H9 (cell line): ENCODE measurements around the gene FMN1. TPM values are rescaled to one million over a fixed set of nuclear protein-coding genes. Genes with fewer than 3 reads are reported as not detected.

Source experiments
- DNase-seq: peaks from one replicate; pipeline ENCODE4 v3.0.0-alpha.2; 2017
- H2AFZ ChIP-seq: one replicate; pipeline ENCODE4 v1.6.1; 2013; ENCODE audit warnings: mild to moderate bottlenecking, low read length, control low read depth, moderate library complexity
- H2AK5ac ChIP-seq: 2 replicates; pipeline ENCODE4 v1.6.1; 2013; ENCODE audit warnings: low read length, control low read depth, mixed read lengths; ENCODE audit not compliant: insufficient read length
- H2BK120ac ChIP-seq: one replicate; pipeline ENCODE4 v1.6.1; 2013; ENCODE audit warnings: low read depth, mild to moderate bottlenecking, low read length, control low read depth, inconsistent platforms; ENCODE audit not compliant: poor library complexity, severe bottlenecking
- H2BK12ac ChIP-seq: 2 replicates; pipeline ENCODE4 v1.6.1; 2013; ENCODE audit warnings: low read length, control low read depth, mixed read lengths, low read depth; ENCODE audit not compliant: insufficient read length
- H2BK15ac ChIP-seq: 2 replicates; pipeline ENCODE4 v1.6.1; 2013; ENCODE audit warnings: low read depth, low read length, control low read depth
- H2BK20ac ChIP-seq: one replicate; pipeline ENCODE4 v1.6.1; 2013; ENCODE audit warnings: low read depth, mild to moderate bottlenecking, low read length, control low read depth, inconsistent platforms; ENCODE audit not compliant: poor library complexity, severe bottlenecking
- H2BK5ac ChIP-seq: 2 replicates; pipeline ENCODE4 v1.6.1; 2013; ENCODE audit warnings: low read length, control low read depth, mixed read lengths; ENCODE audit not compliant: insufficient read length
- H3K14ac ChIP-seq: 2 replicates; pipeline ENCODE4 v1.6.1; 2013; ENCODE audit warnings: low read length, control low read depth; ENCODE audit not compliant: insufficient read depth
- H3K18ac ChIP-seq: 2 replicates; pipeline ENCODE4 v1.6.1; 2013; ENCODE audit warnings: low read depth, mild to moderate bottlenecking, mixed read lengths, low read length, control low read depth; ENCODE audit not compliant: insufficient read length
- H3K23ac ChIP-seq: 2 replicates; pipeline ENCODE4 v1.6.1; 2013; ENCODE audit warnings: low read length, control low read depth, mixed read lengths, low read depth; ENCODE audit not compliant: insufficient read length
- H3K23me2 ChIP-seq: 2 replicates; pipeline ENCODE4 v1.6.1; 2013; ENCODE audit warnings: low read depth, mild to moderate bottlenecking, mixed read lengths, low read length, control low read depth; ENCODE audit not compliant: insufficient read length, poor library complexity, severe bottlenecking
- H3K27ac ChIP-seq: 2 replicates; pipeline ENCODE4 v1.5.1; 2013; ENCODE audit warnings: low read length, control low read depth, mixed read lengths, low read depth; ENCODE audit not compliant: insufficient read length
- H3K27me3 ChIP-seq: 2 replicates; pipeline ENCODE4 v1.6.1; 2013; ENCODE audit warnings: low read length, control low read depth, inconsistent platforms; ENCODE audit not compliant: insufficient read depth
- H3K4ac ChIP-seq: 2 replicates; pipeline ENCODE4 v1.6.1; 2013; ENCODE audit warnings: low read depth, mild to moderate bottlenecking, control low read depth, inconsistent platforms, low read length, moderate library complexity
- H3K4me1 ChIP-seq: 2 replicates; pipeline ENCODE4 v1.6.1; 2013; ENCODE audit warnings: low read length, control low read depth, inconsistent platforms; ENCODE audit not compliant: insufficient read depth
- H3K4me2 ChIP-seq: 2 replicates; pipeline ENCODE4 v1.6.1; 2013; ENCODE audit warnings: low read length, control low read depth, mixed read lengths; ENCODE audit not compliant: insufficient read length, insufficient read depth
- H3K56ac ChIP-seq: 2 replicates; pipeline ENCODE4 v1.6.1; 2013; ENCODE audit warnings: low read depth, mild to moderate bottlenecking, mixed read lengths, low read length, control low read depth; ENCODE audit not compliant: insufficient read length
- H3K79me1 ChIP-seq: 2 replicates; pipeline ENCODE4 v1.6.1; 2013; ENCODE audit warnings: low read depth, mild to moderate bottlenecking, moderate library complexity, low read length, control low read depth, inconsistent platforms; ENCODE audit not compliant: insufficient read depth, poor library complexity, severe bottlenecking
- H3K79me2 ChIP-seq: 2 replicates; pipeline ENCODE4 v1.6.1; 2013; ENCODE audit warnings: low read length, control low read depth, inconsistent platforms; ENCODE audit not compliant: insufficient read depth
- H3K9ac ChIP-seq: 2 replicates; pipeline ENCODE4 v1.6.1; 2013; ENCODE audit warnings: low read length, control low read depth, mixed read lengths; ENCODE audit not compliant: insufficient read length; ENCODE audit errors: extremely low read depth
- H3K9me3 ChIP-seq: one replicate; pipeline ENCODE4 v1.6.1; 2013; ENCODE audit warnings: low read depth, low read length, inconsistent platforms; ENCODE audit not compliant: control insufficient read depth
- H3T11ph ChIP-seq: one replicate; pipeline ENCODE4 v1.6.1; 2013; ENCODE audit warnings: mild to moderate bottlenecking, low read length, control low read depth, inconsistent platforms
- H4K20me1 ChIP-seq: one replicate; pipeline ENCODE4 v1.6.1; 2013; ENCODE audit not compliant: control insufficient read depth, insufficient read length, insufficient read depth
- H4K5ac ChIP-seq: 2 replicates; pipeline ENCODE4 v1.6.1; 2013; ENCODE audit warnings: low read depth, mild to moderate bottlenecking, mixed read lengths, low read length, control low read depth; ENCODE audit not compliant: insufficient read length
- H4K8ac ChIP-seq: replicated peaks from 2 replicates; pipeline ENCODE4 v1.6.1; 2013; ENCODE audit warnings: low read length, control low read depth, mixed read lengths, low read depth; ENCODE audit not compliant: insufficient read length
- H4K91ac ChIP-seq: 2 replicates; pipeline ENCODE4 v1.6.1; 2013; ENCODE audit warnings: low read depth, mild to moderate bottlenecking, moderate library complexity, mixed read lengths, low read length, control low read depth; ENCODE audit not compliant: insufficient read length
- H3K27ac Mint-ChIP-seq, 3 experiments: 2 replicates in 2 of 3; 3 replicates in 1 of 3; pipeline ENCODE4 v1.8.0; 2020 to 2021; ENCODE audit warnings: mixed read lengths in 3 of 3, mild to moderate bottlenecking in 1 of 3, moderate library complexity in 1 of 3
- H3K27me3 Mint-ChIP-seq: 2 replicates; pipeline ENCODE4 v1.8.0; 2021; ENCODE audit warnings: low read depth, mild to moderate bottlenecking, moderate library complexity, mixed read lengths
- H3K36me3 Mint-ChIP-seq, 3 experiments: 2 replicates in 2 of 3; 3 replicates in 1 of 3; pipeline ENCODE4 v1.8.0; 2020 to 2021; ENCODE audit warnings: low read depth in 3 of 3, mixed read lengths in 3 of 3; ENCODE audit not compliant: insufficient read depth in 1 of 3
- H3K4me1 Mint-ChIP-seq, 2 experiments: 2 replicates each; pipeline ENCODE4 v1.8.0; 2020; ENCODE audit warnings: mixed read lengths in 2 of 2
- H3K4me3 Mint-ChIP-seq, 2 experiments: 2 replicates in 1 of 2; 3 replicates in 1 of 2; pipeline ENCODE4 v1.8.0; 2020 to 2021; ENCODE audit warnings: mild to moderate bottlenecking in 2 of 2, mixed read lengths in 2 of 2, moderate library complexity in 1 of 2
- H3K9me3 Mint-ChIP-seq, 2 experiments: 2 replicates in 1 of 2; 3 replicates in 1 of 2; pipeline ENCODE4 v1.8.0; 2020; ENCODE audit warnings: mild to moderate bottlenecking in 2 of 2, mixed read lengths in 2 of 2, moderate library complexity in 1 of 2
- WGBS: extraction: QIAGEN DNeasy Blood & Tissue Kit; methylation state at CpG from one replicate; pipeline ENCODE4 v1.1.7; 2013; ENCODE audit warnings: missing lambda C conversion rate, low lambda C conversion rate, mixed read lengths; ENCODE audit not compliant: insufficient read length; ENCODE audit errors: extremely low coverage; 5-methylcytosine and 5-hydroxymethylcytosine counted together
- total RNA-seq: library from RNA; stranded (reverse); gene quantifications from 2 replicates; pipeline ENCODE4 v1.2.1, GENCODE V29; 2021
- TF ChIP-seq, protein P1 (sequence below): fragments of 200-600 bp; sonication (generic); conservative IDR thresholded peaks from 3 replicates; pipeline ENCODE4 v1.8.0; 2021; ENCODE audit warnings: antibody characterized with exemption, mild to moderate bottlenecking

FMN1 gene
- total RNA-seq, 1 experiment from 2014 or later, result 1.9 TPM

DNA sequence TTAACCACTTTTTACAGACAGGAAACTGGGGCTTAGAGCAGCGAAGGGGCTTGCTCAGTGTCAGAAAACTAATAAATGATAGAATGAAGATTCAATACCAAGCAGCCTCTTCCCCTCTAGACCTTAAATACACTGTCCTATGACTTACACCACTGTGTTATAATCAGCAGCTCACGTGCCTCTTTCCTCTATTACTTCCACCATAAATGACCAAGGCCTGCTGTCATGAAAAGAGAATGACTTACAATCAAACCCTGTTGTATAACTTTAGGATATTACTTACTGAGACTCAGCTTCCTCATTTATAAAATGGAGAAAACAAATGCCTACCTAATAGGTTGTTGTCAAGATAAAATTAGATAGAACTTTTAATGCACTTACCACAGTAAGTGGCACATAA lies 11.6 kb downstream of the FMN1 start:
- no peaks in the 10 kb centered on the region for H3K36me3 Mint-ChIP-seq
- no peak overlapping the region for H4K91ac ChIP-seq

More for the DNA sequence above, 11.6 kb downstream of the FMN1 start:
- Histone ChIP-seq H3K79me1 (no peaks in the 10 kb centered on the region), H2BK15ac (no peak overlapping the region), H3K56ac (no peak overlapping the region), H3K23ac (no peak overlapping the region), H2BK12ac (no peak overlapping the region), H3K79me2 (no peaks in the 10 kb centered on the region), H4K5ac (no peak overlapping the region), H3K9ac (no peak overlapping the region), H3K4ac (no peak overlapping the region), H3K27me3 (no peaks in the 10 kb centered on the region), H2BK120ac (no peak overlapping the region), H2BK5ac (no peak overlapping the region), H3K4me1 (no peaks in the 10 kb centered on the region; the same call in 1 of the 2 replicates), H4K20me1 (no peaks in the 10 kb centered on the region), H2AFZ (no peak overlapping the region), H3K27ac (no peak overlapping the region), H3K4me2 (no peak overlapping the region), H3T11ph (no peak overlapping the region), H2BK20ac (no peak overlapping the region), H3K23me2 (no peaks in the 10 kb centered on the region), H4K8ac (no peak overlapping the region), H3K14ac (no peak overlapping the region), H2AK5ac (no peak overlapping the region), H3K18ac (no peak overlapping the region), H3K9me3 (no peaks in the 10 kb centered on the region)
- Mint-ChIP-seq H3K4me1 (peaks cover 18 to 37% of the 10 kb centered on the region in 2 experiments), H3K4me3 (no peak overlapping the region), H3K9me3 (no peaks in the 10 kb centered on the region), H3K27me3 (no peaks in the 10 kb centered on the region), H3K27ac (no peak overlapping the region)
- DNase-seq, result no peak
- WGBS, result no CpG with 5 or more reads among the region's 2 CpGs
- TF ChIP-seq, protein P1, sequence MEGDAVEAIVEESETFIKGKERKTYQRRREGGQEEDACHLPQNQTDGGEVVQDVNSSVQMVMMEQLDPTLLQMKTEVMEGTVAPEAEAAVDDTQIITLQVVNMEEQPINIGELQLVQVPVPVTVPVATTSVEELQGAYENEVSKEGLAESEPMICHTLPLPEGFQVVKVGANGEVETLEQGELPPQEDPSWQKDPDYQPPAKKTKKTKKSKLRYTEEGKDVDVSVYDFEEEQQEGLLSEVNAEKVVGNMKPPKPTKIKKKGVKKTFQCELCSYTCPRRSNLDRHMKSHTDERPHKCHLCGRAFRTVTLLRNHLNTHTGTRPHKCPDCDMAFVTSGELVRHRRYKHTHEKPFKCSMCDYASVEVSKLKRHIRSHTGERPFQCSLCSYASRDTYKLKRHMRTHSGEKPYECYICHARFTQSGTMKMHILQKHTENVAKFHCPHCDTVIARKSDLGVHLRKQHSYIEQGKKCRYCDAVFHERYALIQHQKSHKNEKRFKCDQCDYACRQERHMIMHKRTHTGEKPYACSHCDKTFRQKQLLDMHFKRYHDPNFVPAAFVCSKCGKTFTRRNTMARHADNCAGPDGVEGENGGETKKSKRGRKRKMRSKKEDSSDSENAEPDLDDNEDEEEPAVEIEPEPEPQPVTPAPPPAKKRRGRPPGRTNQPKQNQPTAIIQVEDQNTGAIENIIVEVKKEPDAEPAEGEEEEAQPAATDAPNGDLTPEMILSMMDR, result no peak
